Measurements from ENCODE around the gene NSG1. TPM values are rescaled to one million over a fixed set of nuclear protein-coding genes. Genes with fewer than 3 reads are reported as not detected.

The NSG1 gene
- total RNA-seq, 1 experiment from 2014 or later: not detected

DNA sequence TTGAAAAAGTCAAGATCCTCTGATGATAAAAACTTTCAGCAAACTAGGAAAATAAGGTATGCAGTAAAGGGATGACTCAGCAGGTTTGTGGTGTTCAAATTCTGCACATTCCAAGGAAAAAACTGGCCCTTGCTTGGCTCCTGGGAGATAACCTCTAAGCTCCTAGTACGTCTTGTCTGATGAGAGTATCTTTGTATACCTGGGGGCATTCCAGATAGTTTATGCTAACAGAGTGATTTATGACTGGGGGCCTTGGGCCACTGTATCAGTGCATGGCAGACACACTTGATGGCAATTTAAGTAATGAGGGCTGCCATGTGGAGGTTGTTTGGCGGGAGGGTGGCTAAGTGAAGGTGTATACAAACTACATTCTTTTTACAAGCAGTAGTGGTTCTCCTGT is 56.9 kb downstream of the NSG1 start:
- no peak for TF ChIP-seq SIN3A (IDR thresholded peaks at IDR 0.05; ENCODE audit: borderline replicate concordance, insufficient read depth, low read depth, low read length)
- no peak for TF ChIP-seq TCF7L2 (IDR thresholded peaks at IDR 0.05; ENCODE audit: low read depth, low read length)
- TF ChIP-seq, protein P1, sequence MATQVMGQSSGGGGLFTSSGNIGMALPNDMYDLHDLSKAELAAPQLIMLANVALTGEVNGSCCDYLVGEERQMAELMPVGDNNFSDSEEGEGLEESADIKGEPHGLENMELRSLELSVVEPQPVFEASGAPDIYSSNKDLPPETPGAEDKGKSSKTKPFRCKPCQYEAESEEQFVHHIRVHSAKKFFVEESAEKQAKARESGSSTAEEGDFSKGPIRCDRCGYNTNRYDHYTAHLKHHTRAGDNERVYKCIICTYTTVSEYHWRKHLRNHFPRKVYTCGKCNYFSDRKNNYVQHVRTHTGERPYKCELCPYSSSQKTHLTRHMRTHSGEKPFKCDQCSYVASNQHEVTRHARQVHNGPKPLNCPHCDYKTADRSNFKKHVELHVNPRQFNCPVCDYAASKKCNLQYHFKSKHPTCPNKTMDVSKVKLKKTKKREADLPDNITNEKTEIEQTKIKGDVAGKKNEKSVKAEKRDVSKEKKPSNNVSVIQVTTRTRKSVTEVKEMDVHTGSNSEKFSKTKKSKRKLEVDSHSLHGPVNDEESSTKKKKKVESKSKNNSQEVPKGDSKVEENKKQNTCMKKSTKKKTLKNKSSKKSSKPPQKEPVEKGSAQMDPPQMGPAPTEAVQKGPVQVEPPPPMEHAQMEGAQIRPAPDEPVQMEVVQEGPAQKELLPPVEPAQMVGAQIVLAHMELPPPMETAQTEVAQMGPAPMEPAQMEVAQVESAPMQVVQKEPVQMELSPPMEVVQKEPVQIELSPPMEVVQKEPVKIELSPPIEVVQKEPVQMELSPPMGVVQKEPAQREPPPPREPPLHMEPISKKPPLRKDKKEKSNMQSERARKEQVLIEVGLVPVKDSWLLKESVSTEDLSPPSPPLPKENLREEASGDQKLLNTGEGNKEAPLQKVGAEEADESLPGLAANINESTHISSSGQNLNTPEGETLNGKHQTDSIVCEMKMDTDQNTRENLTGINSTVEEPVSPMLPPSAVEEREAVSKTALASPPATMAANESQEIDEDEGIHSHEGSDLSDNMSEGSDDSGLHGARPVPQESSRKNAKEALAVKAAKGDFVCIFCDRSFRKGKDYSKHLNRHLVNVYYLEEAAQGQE (IDR thresholded peaks at IDR 0.05; ENCODE audit: insufficient read depth in 1 of 2, low read depth in 2 of 2, low read length in 1 of 2): no peak
- no peak for TF ChIP-seq POLR2AphosphoS5 (IDR thresholded peaks at IDR 0.05; ENCODE audit: low read depth, low read length)
- TF ChIP-seq, protein P2, sequence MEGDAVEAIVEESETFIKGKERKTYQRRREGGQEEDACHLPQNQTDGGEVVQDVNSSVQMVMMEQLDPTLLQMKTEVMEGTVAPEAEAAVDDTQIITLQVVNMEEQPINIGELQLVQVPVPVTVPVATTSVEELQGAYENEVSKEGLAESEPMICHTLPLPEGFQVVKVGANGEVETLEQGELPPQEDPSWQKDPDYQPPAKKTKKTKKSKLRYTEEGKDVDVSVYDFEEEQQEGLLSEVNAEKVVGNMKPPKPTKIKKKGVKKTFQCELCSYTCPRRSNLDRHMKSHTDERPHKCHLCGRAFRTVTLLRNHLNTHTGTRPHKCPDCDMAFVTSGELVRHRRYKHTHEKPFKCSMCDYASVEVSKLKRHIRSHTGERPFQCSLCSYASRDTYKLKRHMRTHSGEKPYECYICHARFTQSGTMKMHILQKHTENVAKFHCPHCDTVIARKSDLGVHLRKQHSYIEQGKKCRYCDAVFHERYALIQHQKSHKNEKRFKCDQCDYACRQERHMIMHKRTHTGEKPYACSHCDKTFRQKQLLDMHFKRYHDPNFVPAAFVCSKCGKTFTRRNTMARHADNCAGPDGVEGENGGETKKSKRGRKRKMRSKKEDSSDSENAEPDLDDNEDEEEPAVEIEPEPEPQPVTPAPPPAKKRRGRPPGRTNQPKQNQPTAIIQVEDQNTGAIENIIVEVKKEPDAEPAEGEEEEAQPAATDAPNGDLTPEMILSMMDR (IDR thresholded peaks at IDR 0.05): no peak
- no peak overlapping the region for H3K27ac ChIP-seq (ENCODE audit: low read length)
- no peaks in the 10 kb centered on the region for H3K9me3 ChIP-seq (ENCODE audit: control insufficient read depth, insufficient read depth, low read depth, low read length)
- ChIA-PET POLR2A (no interaction called here), CTCF (no interaction called here)
- BruUV-seq (replicated peaks): no TSS peak
- no peak for DNase-seq (ENCODE audit: low read depth, low spot score)
- no peaks in the 10 kb centered on the region for H3K36me3 ChIP-seq (ENCODE audit: control insufficient read depth, insufficient read depth, low read length)
- H3K4me3 ChIP-seq (ENCODE audit: low read depth in 2 of 2, low read length in 2 of 2): no peak overlapping the region
- H3K27me3 ChIP-seq (ENCODE audit: control insufficient read depth, insufficient read depth, low read length): no peaks in the 10 kb centered on the region
- in situ Hi-C loops (cut with HindIII; ENCODE audit: low pct_unique_long_range_greater_than_20kb, low sequenced_read_pairs) (no loop called here), intact Hi-C loops (cut with micrococcal nuclease; ENCODE audit: unreplicated experiment) (no loop called here)
- no peaks in the 10 kb centered on the region for H3K4me1 ChIP-seq (ENCODE audit: control insufficient read depth, insufficient read depth, low read length)
- no peak for ATAC-seq

DNA sequence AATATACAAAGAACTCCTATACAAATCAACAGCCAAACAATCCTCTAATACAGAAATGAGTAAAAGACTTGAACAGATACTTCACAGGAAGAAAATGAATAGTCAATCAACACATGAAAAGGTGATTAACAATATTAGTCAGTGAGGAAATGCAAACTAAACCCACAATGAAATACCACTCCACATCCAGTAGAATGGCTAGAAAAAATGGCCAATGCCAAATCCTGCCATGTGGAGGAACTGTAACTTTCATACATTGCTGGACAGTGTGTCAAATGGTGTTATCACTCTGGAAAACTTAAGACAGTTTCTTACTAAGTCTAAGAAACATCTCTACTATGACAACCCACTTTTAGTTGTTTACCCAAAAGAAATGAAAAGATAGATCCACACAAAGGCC is 59.5 kb downstream of the NSG1 start:
- ATAC-seq (no peak), DNase-seq (ENCODE audit: low read depth, low spot score) (no peak)
- ChIA-PET POLR2A (no interaction called here), CTCF (no interaction called here)
- Histone ChIP-seq H3K4me3 (ENCODE audit: low read depth in 2 of 2, low read length in 2 of 2) (no peak overlapping the region), H3K4me1 (ENCODE audit: control insufficient read depth, insufficient read depth, low read length) (no peaks in the 10 kb centered on the region), H3K27me3 (ENCODE audit: control insufficient read depth, insufficient read depth, low read length) (no peaks in the 10 kb centered on the region), H3K9me3 (ENCODE audit: control insufficient read depth, insufficient read depth, low read depth, low read length) (no peaks in the 10 kb centered on the region), H3K27ac (ENCODE audit: low read length) (no peak overlapping the region), H3K36me3 (ENCODE audit: control insufficient read depth, insufficient read depth, low read length) (no peaks in the 10 kb centered on the region)
- no TSS peak for BruUV-seq (replicated peaks)
- TF ChIP-seq TCF7L2 (IDR thresholded peaks at IDR 0.05; ENCODE audit: low read depth, low read length) (no peak), SIN3A (IDR thresholded peaks at IDR 0.05; ENCODE audit: borderline replicate concordance, insufficient read depth, low read depth, low read length) (no peak)
- TF ChIP-seq, protein P2 (IDR thresholded peaks at IDR 0.05): no peak
- in situ Hi-C loops (cut with HindIII; ENCODE audit: low pct_unique_long_range_greater_than_20kb, low sequenced_read_pairs): no loop called here
- intact Hi-C loops (cut with micrococcal nuclease; ENCODE audit: unreplicated experiment): no loop called here
